ENCODE results near the gene MIEF2. TPM values are rescaled to one million over a fixed set of nuclear protein-coding genes. Genes with fewer than 3 reads are reported as not detected.
A peak's percentile ranks its signal among the peaks of the same experiment; 100 is the strongest.

MIEF2 gene
- total RNA-seq, 1 donor from 2014 or later, result 22.2 TPM

DNA sequence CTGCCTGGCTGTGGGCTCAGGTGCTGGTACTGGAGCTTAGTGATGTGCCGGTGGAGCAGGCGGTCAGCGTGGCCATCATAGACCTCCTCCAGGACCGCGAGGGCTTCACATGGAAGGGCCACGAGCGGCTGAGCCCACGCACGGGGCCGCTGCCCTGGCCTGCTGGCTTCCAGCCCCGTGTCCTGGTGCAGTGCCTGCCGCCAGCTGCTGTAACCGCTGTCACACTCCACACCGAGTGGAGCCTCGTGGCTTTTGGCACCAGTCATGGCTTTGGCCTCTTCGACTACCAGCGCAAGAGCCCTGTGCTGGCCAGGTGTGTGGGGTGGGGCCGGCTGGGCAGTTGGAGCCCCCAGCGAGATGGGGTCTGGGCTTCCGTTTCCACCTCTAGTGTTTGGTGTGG, 23.0 kb upstream of the MIEF2 start:
- Mint-ChIP-seq H3K4me3 (ENCODE audit: low read depth) (no peak overlapping the region), H3K27me3 (no peaks in the 10 kb centered on the region), H3K9me3 (ENCODE audit: low read depth) (no peaks in the 10 kb centered on the region), H3K36me3 (ENCODE audit: insufficient read depth) (peaks cover 7% of the 10 kb centered on the region), H3K27ac (no peak overlapping the region), H3K4me1 (ENCODE audit: low read depth) (no peaks in the 10 kb centered on the region)
- DNase-seq (ENCODE audit: low spot score, unreplicated experiment), result no peak
- TF ChIP-seq, protein P1, sequence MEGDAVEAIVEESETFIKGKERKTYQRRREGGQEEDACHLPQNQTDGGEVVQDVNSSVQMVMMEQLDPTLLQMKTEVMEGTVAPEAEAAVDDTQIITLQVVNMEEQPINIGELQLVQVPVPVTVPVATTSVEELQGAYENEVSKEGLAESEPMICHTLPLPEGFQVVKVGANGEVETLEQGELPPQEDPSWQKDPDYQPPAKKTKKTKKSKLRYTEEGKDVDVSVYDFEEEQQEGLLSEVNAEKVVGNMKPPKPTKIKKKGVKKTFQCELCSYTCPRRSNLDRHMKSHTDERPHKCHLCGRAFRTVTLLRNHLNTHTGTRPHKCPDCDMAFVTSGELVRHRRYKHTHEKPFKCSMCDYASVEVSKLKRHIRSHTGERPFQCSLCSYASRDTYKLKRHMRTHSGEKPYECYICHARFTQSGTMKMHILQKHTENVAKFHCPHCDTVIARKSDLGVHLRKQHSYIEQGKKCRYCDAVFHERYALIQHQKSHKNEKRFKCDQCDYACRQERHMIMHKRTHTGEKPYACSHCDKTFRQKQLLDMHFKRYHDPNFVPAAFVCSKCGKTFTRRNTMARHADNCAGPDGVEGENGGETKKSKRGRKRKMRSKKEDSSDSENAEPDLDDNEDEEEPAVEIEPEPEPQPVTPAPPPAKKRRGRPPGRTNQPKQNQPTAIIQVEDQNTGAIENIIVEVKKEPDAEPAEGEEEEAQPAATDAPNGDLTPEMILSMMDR (IDR thresholded peaks at IDR 0.05; ENCODE audit: unreplicated experiment), result no peak

DNA sequence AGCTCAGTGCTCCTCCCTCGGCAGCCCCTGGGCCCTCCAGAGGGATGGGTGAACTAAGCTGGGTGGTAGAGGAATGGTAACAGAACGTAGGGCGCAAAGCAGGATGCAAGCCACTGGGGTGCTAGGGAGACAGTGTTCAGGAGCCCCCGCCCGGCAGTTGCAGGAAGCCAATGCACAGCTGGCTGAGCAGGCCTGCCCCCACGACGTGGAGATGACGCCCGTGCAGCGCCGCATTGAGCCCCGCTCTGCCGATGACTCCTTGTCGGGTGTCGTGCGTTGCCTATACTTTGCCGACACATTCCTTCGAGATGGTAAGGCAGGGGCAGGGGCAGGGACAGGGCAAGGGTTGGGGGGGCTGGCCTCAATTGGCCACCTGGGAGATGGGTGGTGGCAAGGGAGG, 22.2 kb upstream of the MIEF2 start:
- no peaks in the 10 kb centered on the region for H3K9me3 Mint-ChIP-seq (ENCODE audit: low read depth)
- no peaks in the 10 kb centered on the region for H3K4me1 Mint-ChIP-seq (ENCODE audit: low read depth)
- no peak overlapping the region for H3K27ac Mint-ChIP-seq
- no peak for DNase-seq (ENCODE audit: low spot score, unreplicated experiment)
- TF ChIP-seq, protein P1 (IDR thresholded peaks at IDR 0.05; ENCODE audit: unreplicated experiment), result no peak
- no peak overlapping the region for H3K4me3 Mint-ChIP-seq (ENCODE audit: low read depth)
- H3K36me3 Mint-ChIP-seq (ENCODE audit: insufficient read depth), result peaks cover 8% of the 10 kb centered on the region
- H3K27me3 Mint-ChIP-seq, result no peaks in the 10 kb centered on the region

DNA sequence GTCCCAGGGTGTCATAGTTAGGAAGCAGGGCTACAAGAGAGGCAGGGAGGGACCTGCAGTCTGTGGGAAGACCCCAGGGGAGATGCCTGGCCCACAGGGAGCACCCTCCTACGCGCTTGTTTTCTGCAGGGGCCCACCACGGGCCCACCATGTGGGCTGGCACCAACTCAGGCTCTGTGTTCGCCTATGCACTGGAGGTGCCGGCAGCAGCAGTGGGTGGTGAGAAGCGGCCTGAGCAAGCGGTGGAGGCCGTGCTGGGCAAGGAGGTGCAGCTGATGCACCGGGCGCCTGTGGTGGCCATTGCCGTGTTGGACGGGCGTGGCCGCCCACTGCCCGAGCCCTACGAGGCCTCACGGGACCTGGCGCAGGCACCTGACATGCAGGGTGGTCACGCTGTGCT, 20.0 kb upstream of the MIEF2 start:
- Mint-ChIP-seq H3K9me3 (ENCODE audit: low read depth) (no peaks in the 10 kb centered on the region), H3K27me3 (no peaks in the 10 kb centered on the region), H3K36me3 (ENCODE audit: insufficient read depth) (peaks cover 10% of the 10 kb centered on the region), H3K4me1 (ENCODE audit: low read depth) (no peaks in the 10 kb centered on the region), H3K4me3 (ENCODE audit: low read depth) (no peak overlapping the region), H3K27ac (no peak overlapping the region)
- DNase-seq (ENCODE audit: low spot score, unreplicated experiment), result no peak
- TF ChIP-seq, protein P1 (IDR thresholded peaks at IDR 0.05; ENCODE audit: unreplicated experiment), result no peak

DNA sequence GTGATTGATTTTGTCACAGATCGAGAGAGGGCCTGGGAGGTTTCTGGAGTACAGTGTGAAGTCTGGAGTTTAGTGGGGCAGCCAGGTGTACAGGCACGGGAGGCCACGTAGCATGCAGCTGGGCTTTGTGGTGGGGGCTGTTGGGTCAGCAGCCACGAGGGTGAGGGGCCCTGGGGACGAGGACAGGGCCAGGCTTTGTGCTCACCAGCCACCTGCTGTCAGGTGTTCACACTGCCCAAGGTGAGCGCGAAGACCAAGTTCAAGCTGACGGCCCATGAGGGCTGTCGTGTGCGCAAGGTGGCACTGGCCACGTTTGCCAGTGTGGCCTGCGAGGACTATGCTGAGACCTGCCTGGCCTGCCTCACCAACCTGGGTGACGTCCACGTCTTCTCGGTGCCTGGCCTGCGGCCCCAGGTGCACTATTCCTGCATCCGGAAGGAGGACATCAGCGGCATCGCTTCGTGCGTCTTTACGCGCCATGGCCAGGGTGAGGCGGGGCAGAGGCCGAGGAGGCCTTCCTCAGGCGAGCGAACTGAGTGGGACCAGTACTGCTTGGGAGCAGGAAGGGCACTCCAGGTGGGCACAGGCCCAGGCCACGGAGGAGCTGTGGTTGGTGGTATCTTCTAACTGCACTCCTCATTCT, 19.1 kb upstream of the MIEF2 start:
- H3K4me3 Mint-ChIP-seq (ENCODE audit: low read depth), result no peak overlapping the region
- DNase-seq (ENCODE audit: low spot score, unreplicated experiment), result no peak
- H3K9me3 Mint-ChIP-seq (ENCODE audit: low read depth), result no peaks in the 10 kb centered on the region
- H3K4me1 Mint-ChIP-seq (ENCODE audit: low read depth), result no peaks in the 10 kb centered on the region
- H3K36me3 Mint-ChIP-seq (ENCODE audit: insufficient read depth), result peaks cover 9% of the 10 kb centered on the region
- TF ChIP-seq, protein P1 (IDR thresholded peaks at IDR 0.05; ENCODE audit: unreplicated experiment), result no peak
- peak overlapping the region; percentile 62 for H3K27ac Mint-ChIP-seq
- H3K27me3 Mint-ChIP-seq, result no peaks in the 10 kb centered on the region

DNA sequence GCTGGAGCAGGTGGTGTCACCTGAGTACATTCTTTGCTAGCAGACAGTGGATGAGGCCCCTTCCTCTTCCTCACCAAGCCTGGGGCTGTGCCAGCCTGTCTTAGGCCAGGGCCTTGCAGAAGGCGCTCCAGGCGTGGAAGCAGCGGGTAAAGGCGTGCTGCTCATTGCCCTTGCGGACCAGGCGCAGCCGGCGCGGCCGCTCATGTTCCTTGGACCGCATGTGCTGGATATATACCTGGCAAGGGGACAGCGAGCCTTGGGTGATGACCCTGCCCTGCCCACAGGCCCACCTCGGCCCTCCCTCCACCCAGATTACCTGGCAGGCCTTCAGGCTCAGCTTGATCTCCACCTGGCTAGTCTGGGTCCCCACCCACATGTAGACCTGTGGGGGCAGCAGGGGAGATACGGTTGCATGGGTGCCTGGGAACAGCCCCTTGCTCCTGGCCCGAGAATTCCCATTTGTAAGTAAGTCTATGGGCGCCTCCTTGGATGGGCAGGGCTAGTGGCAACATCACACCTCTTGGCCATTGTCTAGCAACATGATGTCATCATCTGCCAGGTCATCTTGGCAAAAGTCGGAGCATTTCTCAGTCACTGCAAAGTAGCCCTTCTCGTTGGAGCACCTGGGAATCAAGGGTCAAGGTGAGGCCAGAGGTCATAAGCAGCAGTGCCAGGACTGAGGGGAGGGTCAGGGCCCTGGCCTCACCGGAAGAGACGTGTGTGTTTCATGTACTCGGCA, 15.3 kb upstream of the MIEF2 start:
- no peak for DNase-seq (ENCODE audit: low spot score, unreplicated experiment)
- TF ChIP-seq, protein P1 (IDR thresholded peaks at IDR 0.05; ENCODE audit: unreplicated experiment), result no peak
- no peaks in the 10 kb centered on the region for H3K27me3 Mint-ChIP-seq
- H3K4me1 Mint-ChIP-seq (ENCODE audit: low read depth), result peaks cover 8% of the 10 kb centered on the region
- H3K27ac Mint-ChIP-seq, result no peak overlapping the region
- H3K36me3 Mint-ChIP-seq (ENCODE audit: insufficient read depth), result peaks cover 17% of the 10 kb centered on the region
- H3K4me3 Mint-ChIP-seq (ENCODE audit: low read depth), result no peak overlapping the region
- no peaks in the 10 kb centered on the region for H3K9me3 Mint-ChIP-seq (ENCODE audit: low read depth)

Data from progenitor cell of endocrine pancreas (in vitro differentiated cells).